Measurements from ENCODE around the gene SLFN11. TPM values are rescaled to one million over a fixed set of nuclear protein-coding genes. Genes with fewer than 3 reads are reported as not detected.
"Not testable (repeated sequence)": the region's sequence is repeated elsewhere in the genome, so short reads cannot be mapped to it uniquely, and the experiment has no call there.

The SLFN11 gene
- total RNA-seq, 1 donor from 2014 or later = 0.02 TPM

- no peak overlapping the region for H2AFZ ChIP-seq (replicated peaks)
- no peak overlapping the region for H3K27ac ChIP-seq
- H3K4me1 Mint-ChIP-seq = no peaks in the 10 kb centered on the region
- H3K27me3 ChIP-seq = peaks cover 15% of the 10 kb centered on the region
- H3K36me3 ChIP-seq = no peaks in the 10 kb centered on the region
- no peak overlapping the region for H3K4me2 ChIP-seq
- no peaks in the 10 kb centered on the region for H3K36me3 Mint-ChIP-seq
- H3K4me3 ChIP-seq = no peak overlapping the region
- H3K27me3 Mint-ChIP-seq (ENCODE audit: insufficient read depth, low read depth) = peaks cover 5% of the 10 kb centered on the region
- H3K9me3 Mint-ChIP-seq = no peaks in the 10 kb centered on the region
- no peaks in the 10 kb centered on the region for H3F3A ChIP-seq (ENCODE audit: low read depth)
- DNase-seq (ENCODE audit: low spot score) = no peak
- H3K9ac ChIP-seq = no peak overlapping the region
- H3K79me2 ChIP-seq (ENCODE audit: low read depth) = no peaks in the 10 kb centered on the region
- no peaks in the 10 kb centered on the region for H3K9me3 ChIP-seq (ENCODE audit: low read depth)
- H3K4me1 ChIP-seq = no peaks in the 10 kb centered on the region
- H3K4me3 Mint-ChIP-seq = no peak overlapping the region
- no peaks in the 10 kb centered on the region for H4K20me1 ChIP-seq (ENCODE audit: low read depth)
- TF ChIP-seq, protein P1, sequence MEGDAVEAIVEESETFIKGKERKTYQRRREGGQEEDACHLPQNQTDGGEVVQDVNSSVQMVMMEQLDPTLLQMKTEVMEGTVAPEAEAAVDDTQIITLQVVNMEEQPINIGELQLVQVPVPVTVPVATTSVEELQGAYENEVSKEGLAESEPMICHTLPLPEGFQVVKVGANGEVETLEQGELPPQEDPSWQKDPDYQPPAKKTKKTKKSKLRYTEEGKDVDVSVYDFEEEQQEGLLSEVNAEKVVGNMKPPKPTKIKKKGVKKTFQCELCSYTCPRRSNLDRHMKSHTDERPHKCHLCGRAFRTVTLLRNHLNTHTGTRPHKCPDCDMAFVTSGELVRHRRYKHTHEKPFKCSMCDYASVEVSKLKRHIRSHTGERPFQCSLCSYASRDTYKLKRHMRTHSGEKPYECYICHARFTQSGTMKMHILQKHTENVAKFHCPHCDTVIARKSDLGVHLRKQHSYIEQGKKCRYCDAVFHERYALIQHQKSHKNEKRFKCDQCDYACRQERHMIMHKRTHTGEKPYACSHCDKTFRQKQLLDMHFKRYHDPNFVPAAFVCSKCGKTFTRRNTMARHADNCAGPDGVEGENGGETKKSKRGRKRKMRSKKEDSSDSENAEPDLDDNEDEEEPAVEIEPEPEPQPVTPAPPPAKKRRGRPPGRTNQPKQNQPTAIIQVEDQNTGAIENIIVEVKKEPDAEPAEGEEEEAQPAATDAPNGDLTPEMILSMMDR (IDR thresholded peaks at IDR 0.05) = no peak
- TF ChIP-seq EZH2phosphoT487 (IDR thresholded peaks at IDR 0.05) (no peak), EZH2 (IDR thresholded peaks at IDR 0.05) (no peak)
- no peak overlapping the region for H3K27ac Mint-ChIP-seq
Measured at GRCh38 chr17:35312346-35312745, 61.1 kb downstream of the SLFN11 start.

- H3K4me3 ChIP-seq; H3K9me3 Mint-ChIP-seq; H3K4me2 ChIP-seq; H3K4me3 Mint-ChIP-seq; H3K27ac Mint-ChIP-seq; DNase-seq (ENCODE audit: low spot score); H3K9ac ChIP-seq; H3K27ac ChIP-seq; H3K27me3 Mint-ChIP-seq (ENCODE audit: insufficient read depth, low read depth); H3K36me3 ChIP-seq; H3K9me3 ChIP-seq (ENCODE audit: low read depth); H3K4me1 Mint-ChIP-seq; H3F3A ChIP-seq (ENCODE audit: low read depth); H4K20me1 ChIP-seq (ENCODE audit: low read depth); H2AFZ ChIP-seq (replicated peaks); H3K4me1 ChIP-seq; H3K36me3 Mint-ChIP-seq; H3K79me2 ChIP-seq (ENCODE audit: low read depth): not testable (repeated sequence)
- peaks cover 14% of the 10 kb centered on the region for H3K27me3 ChIP-seq
Measured at GRCh38 chr17:35309345-35309744, 64.1 kb downstream of the SLFN11 start.

Small RNA genes within 50 kb of the gene (small RNA-seq; reads per million reads assigned to genes)
- gene AC060766.3 (not detected), gene AC060766.5 (not detected)

Other genes with a start within 250 kb of the SLFN11 start
- gene NLE1, start 231.3 kb downstream of the SLFN11 start, total RNA-seq (ENCODE audit: low replicate concordance) = 12.4 and 29.5 TPM in 2 replicates
- gene UNC45B, start 225.8 kb downstream of the SLFN11 start, total RNA-seq (ENCODE audit: low replicate concordance) = not detected in 2 replicates
- not detected in 2 replicates for gene SLC35G3, start 179.2 kb downstream of the SLFN11 start, total RNA-seq (ENCODE audit: low replicate concordance)
- gene SLFN5, start 130.5 kb downstream of the SLFN11 start, total RNA-seq (ENCODE audit: low replicate concordance) = 3.5 and 5.8 TPM in 2 replicates
- 6.8 and 7.2 TPM in 2 replicates for gene SLFN12, start 58.9 kb upstream of the SLFN11 start, total RNA-seq (ENCODE audit: low replicate concordance)
- 0.31 and 0.88 TPM in 2 replicates for gene SLFN13, start 75.1 kb upstream of the SLFN11 start, total RNA-seq (ENCODE audit: low replicate concordance)
- not detected in 2 replicates for gene SLFN12L, start 164.1 kb upstream of the SLFN11 start, total RNA-seq (ENCODE audit: low replicate concordance)
- gene SLFN14, start 187.2 kb upstream of the SLFN11 start, total RNA-seq (ENCODE audit: low replicate concordance) = not detected in 2 replicates
- gene PEX12, start 204.9 kb upstream of the SLFN11 start, total RNA-seq (ENCODE audit: low replicate concordance) = 6.5 and 7.0 TPM in 2 replicates
- gene AP2B1, start 213.7 kb upstream of the SLFN11 start, total RNA-seq (ENCODE audit: low replicate concordance) = 120 and 125 TPM in 2 replicates

Measured in neural progenitor cell (in vitro differentiated cells).